Measurements from ENCODE around the gene TANGO6. TPM values are rescaled to one million over a fixed set of nuclear protein-coding genes. Genes with fewer than 3 reads are reported as not detected.

Gene TANGO6
- total and polyA plus RNA-seq, 2 of the 8 experiments (the other 6 are each of a cell fraction or from before 2014, with no cell fraction given), result 5.0 to 19.5 TPM

DNA sequence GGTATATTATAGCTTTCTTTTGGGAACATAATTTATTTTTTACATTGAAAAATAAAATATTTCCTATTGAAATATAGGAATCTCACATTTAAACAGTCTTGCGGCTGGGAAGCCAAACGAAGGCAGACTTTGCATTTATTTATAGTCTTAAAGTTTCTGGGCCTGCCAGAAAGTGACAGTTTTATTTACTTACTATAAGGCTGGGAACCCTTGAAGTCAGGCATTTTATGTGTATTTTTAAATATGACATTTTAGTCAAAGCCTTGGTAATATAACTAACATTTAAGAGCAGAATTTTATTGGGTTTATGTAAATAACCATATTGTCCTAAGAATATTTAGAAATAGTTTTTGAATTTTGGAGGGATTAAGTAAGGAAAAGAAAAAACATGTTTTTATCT lies 97.5 kb downstream of the TANGO6 start:
- Histone ChIP-seq H4K91ac (replicated peaks; ENCODE audit: insufficient read length, low read length) (no peak overlapping the region), H2BK20ac (ENCODE audit: low read length) (no peak overlapping the region), H3K4me2 (ENCODE audit: insufficient read depth in 1 of 2, low read depth in 2 of 2, low read length in 2 of 2) (no peak overlapping the region), H2AFZ (ENCODE audit: low read length) (no peak overlapping the region), H4K5ac (ENCODE audit: insufficient read length, low read depth, low read length) (no peak overlapping the region), H4K8ac (ENCODE audit: extremely low read depth, insufficient read depth, low read length) (no peak overlapping the region), H3K4me3 (ENCODE audit: extremely low read depth in 1 of 4, insufficient read depth in 2 of 4, low read depth in 3 of 4, low read length in 4 of 4) (no peak overlapping the region), H3K27ac (ENCODE audit: low read depth, low read length) (no peak overlapping the region), H2AK5ac (ENCODE audit: low read depth, low read length) (no peak overlapping the region), H2BK5ac (ENCODE audit: low read depth, low read length) (no peak overlapping the region), H2BK15ac (ENCODE audit: low read length) (no peak overlapping the region), H3K23ac (ENCODE audit: insufficient read length) (no peak overlapping the region), H3K9ac (replicated peaks in 1 of 4; ENCODE audit: extremely low read depth in 1 of 4, low read depth in 3 of 4, low read length in 3 of 4) (no peak overlapping the region), H3K18ac (ENCODE audit: extremely low read depth, low read length) (no peak overlapping the region), H3K4ac (replicated peaks; ENCODE audit: insufficient read length, low read depth, low read length) (no peak overlapping the region), H3K56ac (replicated peaks; ENCODE audit: insufficient read length, low read depth, low read length) (no peak overlapping the region), H3K79me2 (ENCODE audit: control insufficient read depth in 1 of 2, insufficient read depth in 2 of 2, low read length in 2 of 2) (no peaks in the 10 kb centered on the region), H4K20me1 (replicated peaks in 1 of 2; ENCODE audit: control insufficient read depth in 1 of 2, insufficient read depth in 2 of 2, low read length in 2 of 2) (no peaks in the 10 kb centered on the region), H3K14ac (ENCODE audit: insufficient read length) (no peak overlapping the region), H3K23me2 (ENCODE audit: low read depth, low read length) (no peaks in the 10 kb centered on the region), H3K27me3 (replicated peaks in 1 of 4; ENCODE audit: control insufficient read depth in 3 of 4, extremely low read depth in 1 of 4, insufficient read depth in 3 of 4, low read length in 3 of 4) (no peaks in the 10 kb centered on the region), H3K9me3 (ENCODE audit: insufficient read depth in 2 of 2, low read depth in 1 of 2, low read length in 1 of 2) (0 out of 4 replicates have a peak, but pooled peaks cover 0 to 4% of the 10 kb centered on the region in 2 experiments), H3K79me1 (ENCODE audit: low read depth, low read length) (no peaks in the 10 kb centered on the region), H3K36me3 (ENCODE audit: control insufficient read depth in 2 of 4, insufficient read depth in 4 of 4, low read length in 3 of 4) (peaks cover 0 to 8% (median 0%) of the 10 kb centered on the region in 4 experiments; a peak in 1 of 8 replicates), H2BK12ac (ENCODE audit: low read depth, low read length) (no peak overlapping the region), H2BK120ac (replicated peaks; ENCODE audit: low read depth, low read length) (no peak overlapping the region), H3K4me1 (replicated peaks in 1 of 4; ENCODE audit: control insufficient read depth in 3 of 4, insufficient read depth in 4 of 4, low read length in 3 of 4) (no peaks in the 10 kb centered on the region)
- FAIRE-seq, result no peak
- CTCF ChIA-PET (ENCODE audit: partially characterized antibody), result interaction anchor here (0.5 to 1.3 kb wide), 5 partner anchors 15 to 140 kb away, joined by 3 to 4 read pairs (median 3); no protein-coding TSS in a partner anchor
- TF ChIP-seq JUND (IDR thresholded peaks at IDR 0.05; ENCODE audit: low read length) (no peak), NRF1 (IDR thresholded peaks at IDR 0.05; ENCODE audit: low read depth, low read length) (no peak), SIRT6 (IDR thresholded peaks at IDR 0.05; ENCODE audit: low read length) (no peak), TAF7 (optimal IDR thresholded peaks at IDR 0.05; ENCODE audit: borderline replicate concordance, low read depth, low read length) (no peak), MAFK (IDR thresholded peaks at IDR 0.05; ENCODE audit: low read depth, low read length) (no peak), SIX5 (IDR thresholded peaks at IDR 0.05; ENCODE audit: low read depth, low read length) (no peak), CREB1 (IDR thresholded peaks at IDR 0.05) (no peak), KDM1A (IDR thresholded peaks at IDR 0.05; ENCODE audit: borderline replicate concordance, low read length) (no peak), POU5F1 (IDR thresholded peaks at IDR 0.05; ENCODE audit: low read depth, low read length) (no peak)
- TF ChIP-seq, protein P1, sequence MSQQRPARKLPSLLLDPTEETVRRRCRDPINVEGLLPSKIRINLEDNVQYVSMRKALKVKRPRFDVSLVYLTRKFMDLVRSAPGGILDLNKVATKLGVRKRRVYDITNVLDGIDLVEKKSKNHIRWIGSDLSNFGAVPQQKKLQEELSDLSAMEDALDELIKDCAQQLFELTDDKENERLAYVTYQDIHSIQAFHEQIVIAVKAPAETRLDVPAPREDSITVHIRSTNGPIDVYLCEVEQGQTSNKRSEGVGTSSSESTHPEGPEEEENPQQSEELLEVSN (IDR thresholded peaks at IDR 0.05), result no peak
- TF ChIP-seq, protein P2, sequence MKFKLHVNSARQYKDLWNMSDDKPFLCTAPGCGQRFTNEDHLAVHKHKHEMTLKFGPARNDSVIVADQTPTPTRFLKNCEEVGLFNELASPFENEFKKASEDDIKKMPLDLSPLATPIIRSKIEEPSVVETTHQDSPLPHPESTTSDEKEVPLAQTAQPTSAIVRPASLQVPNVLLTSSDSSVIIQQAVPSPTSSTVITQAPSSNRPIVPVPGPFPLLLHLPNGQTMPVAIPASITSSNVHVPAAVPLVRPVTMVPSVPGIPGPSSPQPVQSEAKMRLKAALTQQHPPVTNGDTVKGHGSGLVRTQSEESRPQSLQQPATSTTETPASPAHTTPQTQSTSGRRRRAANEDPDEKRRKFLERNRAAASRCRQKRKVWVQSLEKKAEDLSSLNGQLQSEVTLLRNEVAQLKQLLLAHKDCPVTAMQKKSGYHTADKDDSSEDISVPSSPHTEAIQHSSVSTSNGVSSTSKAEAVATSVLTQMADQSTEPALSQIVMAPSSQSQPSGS (IDR thresholded peaks at IDR 0.05; ENCODE audit: low read length), result no peak
- no peak for DNase-seq (ENCODE audit: low read depth in 1 of 2, low spot score in 2 of 2)
- POLR2A ChIA-PET (ENCODE audit: partially characterized antibody), result no interaction called here
- WGBS, 2 experiments (ENCODE audit: extremely low coverage in 1 of 2, insufficient coverage in 1 of 2, insufficient read length in 1 of 2, insufficient replicate concordance in 2 of 2, low coverage in 1 of 2, low lambda C conversion rate in 2 of 2, missing lambda C conversion rate in 1 of 2), result 98% methylated on average over 2 of the region's 2 CpGs; no CpG with 5 or more reads in 1 of the 2 experiments
